GM13977 (cell line): ENCODE results near the gene RIF1.

Experiments
- DNase-seq: peaks from one replicate; pipeline ENCODE4 v3.0.0; 2012; ENCODE audit warnings: low spot score
- CTCF ChIP-seq: IDR thresholded peaks from 2 replicates; pipeline ENCODE4 v1.5.1; 2012; ENCODE audit warnings: mild to moderate bottlenecking, control low read depth; ENCODE audit not compliant: insufficient read depth; ENCODE audit errors: extremely low read depth, missing control alignments
- in situ Hi-C: fragments of 300-500 bp; cut with MboI; formaldehyde crosslinking; loops from one replicate; pipeline ENCODE4 v1.12.0; 2022; ENCODE audit warnings: low sequenced_read_pairs, low pct_unique_long_range_greater_than_20kb, mixed read lengths, inconsistent platforms; ENCODE audit not compliant: unreplicated experiment

RIF1 gene, protein sequence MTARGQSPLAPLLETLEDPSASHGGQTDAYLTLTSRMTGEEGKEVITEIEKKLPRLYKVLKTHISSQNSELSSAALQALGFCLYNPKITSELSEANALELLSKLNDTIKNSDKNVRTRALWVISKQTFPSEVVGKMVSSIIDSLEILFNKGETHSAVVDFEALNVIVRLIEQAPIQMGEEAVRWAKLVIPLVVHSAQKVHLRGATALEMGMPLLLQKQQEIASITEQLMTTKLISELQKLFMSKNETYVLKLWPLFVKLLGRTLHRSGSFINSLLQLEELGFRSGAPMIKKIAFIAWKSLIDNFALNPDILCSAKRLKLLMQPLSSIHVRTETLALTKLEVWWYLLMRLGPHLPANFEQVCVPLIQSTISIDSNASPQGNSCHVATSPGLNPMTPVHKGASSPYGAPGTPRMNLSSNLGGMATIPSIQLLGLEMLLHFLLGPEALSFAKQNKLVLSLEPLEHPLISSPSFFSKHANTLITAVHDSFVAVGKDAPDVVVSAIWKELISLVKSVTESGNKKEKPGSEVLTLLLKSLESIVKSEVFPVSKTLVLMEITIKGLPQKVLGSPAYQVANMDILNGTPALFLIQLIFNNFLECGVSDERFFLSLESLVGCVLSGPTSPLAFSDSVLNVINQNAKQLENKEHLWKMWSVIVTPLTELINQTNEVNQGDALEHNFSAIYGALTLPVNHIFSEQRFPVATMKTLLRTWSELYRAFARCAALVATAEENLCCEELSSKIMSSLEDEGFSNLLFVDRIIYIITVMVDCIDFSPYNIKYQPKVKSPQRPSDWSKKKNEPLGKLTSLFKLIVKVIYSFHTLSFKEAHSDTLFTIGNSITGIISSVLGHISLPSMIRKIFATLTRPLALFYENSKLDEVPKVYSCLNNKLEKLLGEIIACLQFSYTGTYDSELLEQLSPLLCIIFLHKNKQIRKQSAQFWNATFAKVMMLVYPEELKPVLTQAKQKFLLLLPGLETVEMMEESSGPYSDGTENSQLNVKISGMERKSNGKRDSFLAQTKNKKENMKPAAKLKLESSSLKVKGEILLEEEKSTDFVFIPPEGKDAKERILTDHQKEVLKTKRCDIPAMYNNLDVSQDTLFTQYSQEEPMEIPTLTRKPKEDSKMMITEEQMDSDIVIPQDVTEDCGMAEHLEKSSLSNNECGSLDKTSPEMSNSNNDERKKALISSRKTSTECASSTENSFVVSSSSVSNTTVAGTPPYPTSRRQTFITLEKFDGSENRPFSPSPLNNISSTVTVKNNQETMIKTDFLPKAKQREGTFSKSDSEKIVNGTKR (N-terminal part only)

DNA sequence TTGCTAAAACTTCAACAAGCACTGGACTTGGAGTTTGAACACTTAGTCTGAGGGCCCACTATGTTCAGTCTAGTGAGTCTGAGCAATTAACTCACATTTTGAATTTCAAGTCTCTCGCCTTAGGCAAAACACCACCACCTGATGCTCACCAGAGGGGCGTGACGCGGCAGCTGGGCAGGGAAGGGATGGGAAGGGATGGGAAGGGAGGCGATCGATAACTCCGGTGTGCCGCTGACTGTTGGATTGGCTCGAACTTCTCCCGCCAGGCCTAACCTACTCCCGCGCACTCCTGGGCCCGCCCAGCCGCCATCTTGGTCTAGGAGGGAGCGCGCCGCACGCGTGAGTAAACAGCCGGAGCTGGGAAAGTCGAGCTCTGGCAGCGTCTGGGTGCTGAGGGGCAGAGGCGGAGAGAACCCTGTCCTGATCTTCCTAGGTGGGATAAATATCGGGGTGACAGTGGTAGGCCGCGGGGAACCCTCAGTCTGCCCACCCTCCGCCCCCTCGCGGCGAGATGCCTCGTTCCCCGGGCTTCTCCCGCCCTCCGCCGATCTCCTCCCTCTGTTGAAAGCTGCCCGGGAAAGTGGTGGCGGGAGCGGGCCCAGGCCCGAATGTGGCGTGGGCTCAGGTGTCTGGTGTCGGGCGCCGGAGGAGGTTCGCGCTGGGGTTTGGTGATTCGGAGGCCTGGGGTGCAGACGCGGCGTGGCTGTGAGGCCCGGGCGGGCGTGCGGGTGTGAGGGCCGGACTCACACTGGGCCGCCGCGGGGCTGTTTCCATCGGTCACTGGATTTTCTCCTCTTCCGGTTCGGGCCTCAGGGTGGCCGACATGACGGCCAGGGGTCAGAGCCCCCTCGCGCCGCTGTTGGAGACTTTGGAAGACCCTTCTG lies at the start of gene RIF1:
TSS of gene RIF1 (plus strand) at position 302 of the 884 bp plus-strand sequence. CDS start at position 824, 522 bp downstream.
- in situ Hi-C loops, result no loop called here
- peak; percentile 49 for TF ChIP-seq CTCF
- peak; percentile 88 for DNase-seq

- no peak for TF ChIP-seq CTCF
- no peak for DNase-seq
- in situ Hi-C loops, result no loop called here
These were observed 47.9 kb upstream of the RIF1 start for GRCh38 chr2:151361674-151362370.

DNA sequence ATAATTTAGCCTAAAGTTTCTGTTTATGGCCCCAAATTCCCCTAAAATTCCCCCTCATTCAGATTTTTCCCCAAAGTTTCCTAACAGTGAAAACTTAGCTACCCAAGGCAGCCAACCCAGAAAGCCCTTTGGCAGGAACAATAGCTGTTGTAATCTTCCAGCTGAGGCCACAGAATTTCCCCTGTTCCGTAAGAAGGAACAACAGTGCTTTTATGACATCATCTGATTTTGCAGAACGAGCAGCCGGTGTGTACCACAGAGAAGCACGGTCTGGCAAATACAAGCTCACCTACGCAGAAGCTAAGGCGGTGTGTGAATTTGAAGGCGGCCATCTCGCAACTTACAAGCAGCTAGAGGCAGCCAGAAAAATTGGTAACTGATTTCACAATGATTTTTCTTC lies 46.0 kb upstream of the RIF1 start:
- no peak for TF ChIP-seq CTCF
- in situ Hi-C loops, result no loop called here
- DNase-seq, result peak; percentile 57

GRCh38 chr2:151367571-151367970 lies 42.1 kb upstream of the RIF1 start:
- no peak for TF ChIP-seq CTCF
- no peak for DNase-seq
- in situ Hi-C loops, result no loop called here

DNA sequence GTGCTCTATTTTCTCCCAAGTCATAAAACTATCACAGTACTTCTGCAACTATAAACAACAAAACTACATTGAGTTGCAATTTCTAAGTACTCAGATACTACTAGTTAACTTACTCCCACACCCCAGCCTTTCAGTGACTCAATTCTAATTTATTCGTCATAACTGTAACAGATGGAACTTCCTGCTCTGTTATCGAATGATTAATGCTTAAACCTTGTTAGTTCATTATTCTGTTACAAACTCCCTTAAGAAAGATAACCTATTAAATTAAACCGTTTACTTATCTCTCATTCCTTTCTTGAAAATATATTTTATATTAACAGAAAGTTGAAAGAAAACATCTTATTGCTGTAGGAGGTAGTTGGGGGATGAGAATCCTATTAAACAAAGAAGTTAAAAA lies 35.3 kb upstream of the RIF1 start:
- in situ Hi-C loops, result no loop called here
- no peak for TF ChIP-seq CTCF
- DNase-seq, result peak; percentile 33
